Measurements from ENCODE around the gene ATP1A1.

ATP1A1 gene

DNA sequence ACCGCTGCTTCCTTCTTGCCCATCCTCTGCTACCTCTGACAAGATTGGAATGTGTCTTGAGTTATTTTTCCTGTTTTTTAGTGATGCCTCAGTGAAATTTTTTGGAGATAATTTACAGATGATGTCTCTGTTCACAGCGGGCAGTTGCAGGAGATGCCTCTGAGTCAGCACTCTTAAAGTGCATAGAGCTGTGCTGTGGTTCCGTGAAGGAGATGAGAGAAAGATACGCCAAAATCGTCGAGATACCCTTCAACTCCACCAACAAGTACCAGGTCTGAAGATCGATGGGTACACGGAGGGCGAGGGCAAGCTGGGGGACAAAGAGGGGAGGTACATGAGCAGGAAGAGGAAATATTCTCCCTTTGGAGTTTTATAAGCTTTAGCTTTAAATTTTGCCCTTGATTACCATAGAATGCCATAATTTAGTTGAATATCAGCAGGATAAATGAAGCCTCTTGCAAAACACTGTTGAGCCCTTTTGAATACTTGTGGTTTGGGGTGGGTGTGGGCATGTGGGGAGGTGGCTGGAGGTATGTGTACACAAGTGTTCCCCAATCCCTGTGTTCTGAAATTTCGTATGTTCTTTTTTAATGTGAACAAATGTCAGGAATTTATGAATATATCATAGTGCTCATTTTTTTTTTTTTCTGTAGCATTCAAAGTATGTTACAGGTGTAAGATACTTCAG, 19.8 kb downstream of the ATP1A1 start:
- Histone ChIP-seq H2BK15ac (ENCODE audit: low read depth, poor library complexity, severe bottlenecking) (no peak overlapping the region), H3K4me1 (ENCODE audit: control insufficient read depth, insufficient read depth, low read depth, low read length) (peaks cover 4% of the 10 kb centered on the region), H3K27me3 (ENCODE audit: control insufficient read depth in 1 of 2, insufficient read depth in 1 of 2, low read length in 2 of 2) (no peaks in the 10 kb centered on the region), H3K4ac (ENCODE audit: low read depth in 1 of 2, low read length in 2 of 2) (no peak overlapping the region), H2BK12ac (ENCODE audit: low read length in 2 of 2) (no peak overlapping the region), H4K8ac (ENCODE audit: low read length) (no peak overlapping the region), H3K4me2 (ENCODE audit: low read length, poor library complexity, severe bottlenecking) (no peak overlapping the region), H3K79me1 (replicated peaks; ENCODE audit: low read length, poor library complexity, severe bottlenecking) (peaks cover 12% of the 10 kb centered on the region), H3K36me3 (ENCODE audit: control insufficient read depth in 1 of 2, insufficient read depth in 2 of 2, low read depth in 1 of 2, low read length in 2 of 2) (peaks cover 33 to 99% of the 10 kb centered on the region in 2 experiments), H2AFZ (ENCODE audit: low read depth, low read length) (no peak overlapping the region), H4K91ac (ENCODE audit: low read length) (no peak overlapping the region), H3K4me3 (ENCODE audit: insufficient read depth in 1 of 2, low read depth in 1 of 2, low read length in 2 of 2) (no peak overlapping the region), H3K14ac (ENCODE audit: low read length in 2 of 2) (no peak overlapping the region), H3K18ac (ENCODE audit: low read depth in 1 of 2, low read length in 2 of 2) (no peak overlapping the region), H2BK120ac (ENCODE audit: low read depth, low read length) (no peak overlapping the region), H2AK5ac (ENCODE audit: low read length, severe bottlenecking) (no peak overlapping the region), H2BK5ac (ENCODE audit: low read depth, low read length, poor library complexity, severe bottlenecking) (no peak overlapping the region), H3K23ac (ENCODE audit: low read length in 2 of 2) (no peak overlapping the region), H3K9ac (ENCODE audit: low read length) (no peak overlapping the region), H3K9me3 (ENCODE audit: control insufficient read depth, low read length) (no peaks in the 10 kb centered on the region), H3K27ac (ENCODE audit: low read length, poor library complexity, severe bottlenecking) (peak overlapping the region; percentile 24)
- 85% methylated on average over 2 of the region's 10 CpGs for WGBS
- no peak for DNase-seq

DNA sequence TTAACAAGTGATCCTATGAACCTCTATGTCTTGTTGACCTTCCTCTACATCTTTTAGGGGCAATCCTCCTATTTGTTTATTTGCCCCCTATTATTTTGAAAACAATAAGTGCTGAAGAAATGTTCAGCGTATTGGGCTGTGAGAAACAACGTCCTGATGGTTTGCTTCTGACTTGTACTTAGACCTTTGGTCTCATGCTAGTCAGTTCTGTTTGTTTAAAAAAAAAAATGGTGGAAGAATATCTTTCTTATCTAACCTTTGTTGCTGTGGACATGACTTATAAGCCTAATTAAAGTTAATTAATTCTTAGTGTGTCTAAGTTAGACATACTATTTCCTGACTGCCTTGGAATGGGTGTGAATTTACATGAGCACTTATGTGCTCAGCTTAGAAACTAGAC, 20.7 kb downstream of the ATP1A1 start:
- H3K27me3 ChIP-seq (ENCODE audit: control insufficient read depth in 1 of 2, insufficient read depth in 1 of 2, low read length in 2 of 2): no peaks in the 10 kb centered on the region
- H3K79me1 ChIP-seq (replicated peaks; ENCODE audit: low read length, poor library complexity, severe bottlenecking): peaks cover 12% of the 10 kb centered on the region
- no peaks in the 10 kb centered on the region for H3K9me3 ChIP-seq (ENCODE audit: control insufficient read depth, low read length)
- H2BK15ac ChIP-seq (ENCODE audit: low read depth, poor library complexity, severe bottlenecking): no peak overlapping the region
- 95% methylated on average over 2 of the region's 2 CpGs for WGBS
- H3K27ac ChIP-seq (ENCODE audit: low read length, poor library complexity, severe bottlenecking): no peak overlapping the region
- no peak overlapping the region for H3K9ac ChIP-seq (ENCODE audit: low read length)
- H2AK5ac ChIP-seq (ENCODE audit: low read length, severe bottlenecking): no peak overlapping the region
- H3K18ac ChIP-seq (ENCODE audit: low read depth in 1 of 2, low read length in 2 of 2): no peak overlapping the region
- no peak overlapping the region for H3K4me3 ChIP-seq (ENCODE audit: insufficient read depth in 1 of 2, low read depth in 1 of 2, low read length in 2 of 2)
- H3K4ac ChIP-seq (ENCODE audit: low read depth in 1 of 2, low read length in 2 of 2): no peak overlapping the region
- no peak overlapping the region for H4K91ac ChIP-seq (ENCODE audit: low read length)
- no peak overlapping the region for H2BK120ac ChIP-seq (ENCODE audit: low read depth, low read length)
- H3K4me2 ChIP-seq (ENCODE audit: low read length, poor library complexity, severe bottlenecking): no peak overlapping the region
- peaks cover 42 to 99% of the 10 kb centered on the region in 2 experiments for H3K36me3 ChIP-seq (ENCODE audit: control insufficient read depth in 1 of 2, insufficient read depth in 2 of 2, low read depth in 1 of 2, low read length in 2 of 2)
- no peak overlapping the region for H4K8ac ChIP-seq (ENCODE audit: low read length)
- no peak overlapping the region for H2BK5ac ChIP-seq (ENCODE audit: low read depth, low read length, poor library complexity, severe bottlenecking)
- no peak for DNase-seq
- H3K23ac ChIP-seq (ENCODE audit: low read length in 2 of 2): no peak overlapping the region
- H2BK12ac ChIP-seq (ENCODE audit: low read length in 2 of 2): no peak overlapping the region
- H3K14ac ChIP-seq (ENCODE audit: low read length in 2 of 2): no peak overlapping the region
- H2AFZ ChIP-seq (ENCODE audit: low read depth, low read length): no peak overlapping the region
- peaks cover 4% of the 10 kb centered on the region for H3K4me1 ChIP-seq (ENCODE audit: control insufficient read depth, insufficient read depth, low read depth, low read length)

DNA sequence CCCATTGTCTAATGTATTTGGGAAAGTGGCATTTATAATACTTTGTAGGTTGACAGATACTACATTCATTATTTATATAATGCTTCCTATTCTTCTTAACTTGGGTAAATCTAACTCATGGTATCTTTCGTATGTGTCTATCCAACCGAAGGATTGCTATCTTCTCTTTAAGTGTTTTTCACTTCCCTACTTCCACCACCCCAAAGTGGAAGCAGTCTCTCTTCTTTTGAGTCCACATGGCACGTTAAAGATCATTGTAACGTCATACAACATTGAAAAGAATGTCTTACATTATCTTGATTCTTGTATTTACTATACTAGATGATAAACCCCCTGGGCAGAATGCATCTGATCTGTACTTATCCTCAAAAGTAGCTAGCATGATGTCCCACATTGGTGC, 21.2 kb downstream of the ATP1A1 start:
- Histone ChIP-seq H2BK5ac (ENCODE audit: low read depth, low read length, poor library complexity, severe bottlenecking) (no peak overlapping the region), H2AFZ (ENCODE audit: low read depth, low read length) (no peak overlapping the region), H3K18ac (ENCODE audit: low read depth in 1 of 2, low read length in 2 of 2) (no peak overlapping the region), H3K23ac (ENCODE audit: low read length in 2 of 2) (no peak overlapping the region), H4K91ac (ENCODE audit: low read length) (no peak overlapping the region), H3K14ac (ENCODE audit: low read length in 2 of 2) (no peak overlapping the region), H3K4me2 (ENCODE audit: low read length, poor library complexity, severe bottlenecking) (no peak overlapping the region), H3K79me1 (replicated peaks; ENCODE audit: low read length, poor library complexity, severe bottlenecking) (peaks cover 12% of the 10 kb centered on the region), H3K9me3 (ENCODE audit: control insufficient read depth, low read length) (no peaks in the 10 kb centered on the region), H2BK120ac (ENCODE audit: low read depth, low read length) (no peak overlapping the region), H3K4ac (ENCODE audit: low read depth in 1 of 2, low read length in 2 of 2) (no peak overlapping the region), H3K27ac (ENCODE audit: low read length, poor library complexity, severe bottlenecking) (no peak overlapping the region), H3K36me3 (ENCODE audit: control insufficient read depth in 1 of 2, insufficient read depth in 2 of 2, low read depth in 1 of 2, low read length in 2 of 2) (peaks cover 42 to 99% of the 10 kb centered on the region in 2 experiments), H3K9ac (ENCODE audit: low read length) (no peak overlapping the region), H2AK5ac (ENCODE audit: low read length, severe bottlenecking) (no peak overlapping the region), H4K8ac (ENCODE audit: low read length) (no peak overlapping the region), H3K27me3 (ENCODE audit: control insufficient read depth in 1 of 2, insufficient read depth in 1 of 2, low read length in 2 of 2) (no peaks in the 10 kb centered on the region), H2BK12ac (ENCODE audit: low read length in 2 of 2) (no peak overlapping the region), H3K4me1 (ENCODE audit: control insufficient read depth, insufficient read depth, low read depth, low read length) (peaks cover 4% of the 10 kb centered on the region), H3K4me3 (ENCODE audit: insufficient read depth in 1 of 2, low read depth in 1 of 2, low read length in 2 of 2) (no peak overlapping the region), H2BK15ac (ENCODE audit: low read depth, poor library complexity, severe bottlenecking) (no peak overlapping the region)
- 95% methylated on average over 2 of the region's 4 CpGs for WGBS
- no peak for DNase-seq

DNA sequence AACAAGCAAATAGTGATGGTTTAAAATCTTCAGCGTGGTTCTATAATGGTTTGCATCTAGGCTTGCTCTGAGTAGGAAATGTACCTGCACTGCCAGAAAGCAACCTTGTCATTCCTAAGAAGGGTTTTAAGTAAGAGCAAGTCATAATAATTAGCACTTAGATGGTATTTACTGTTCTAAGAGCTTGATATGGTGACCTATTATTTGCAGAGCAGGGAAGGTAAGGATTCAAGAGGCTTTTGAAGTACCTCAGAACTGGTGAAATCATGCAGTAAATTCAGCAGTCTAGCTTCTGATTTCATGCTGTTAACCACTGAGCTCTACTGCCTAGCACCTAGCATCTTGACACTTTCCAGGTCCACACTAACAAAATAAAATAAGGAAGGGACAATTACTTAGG, 23.7 kb downstream of the ATP1A1 start:
- Histone ChIP-seq H3K9me3 (ENCODE audit: control insufficient read depth, low read length) (no peaks in the 10 kb centered on the region), H3K18ac (ENCODE audit: low read depth in 1 of 2, low read length in 2 of 2) (no peak overlapping the region), H3K36me3 (ENCODE audit: control insufficient read depth in 1 of 2, insufficient read depth in 2 of 2, low read depth in 1 of 2, low read length in 2 of 2) (peaks cover 56 to 99% of the 10 kb centered on the region in 2 experiments), H3K9ac (ENCODE audit: low read length) (no peak overlapping the region), H2BK15ac (ENCODE audit: low read depth, poor library complexity, severe bottlenecking) (no peak overlapping the region), H3K14ac (ENCODE audit: low read length in 2 of 2) (no peak overlapping the region), H4K8ac (ENCODE audit: low read length) (no peak overlapping the region), H3K27ac (ENCODE audit: low read length, poor library complexity, severe bottlenecking) (no peak overlapping the region), H2BK12ac (ENCODE audit: low read length in 2 of 2) (no peak overlapping the region), H3K4me1 (ENCODE audit: control insufficient read depth, insufficient read depth, low read depth, low read length) (peaks cover 4% of the 10 kb centered on the region), H3K79me1 (replicated peaks; ENCODE audit: low read length, poor library complexity, severe bottlenecking) (peaks cover 13% of the 10 kb centered on the region), H2BK5ac (ENCODE audit: low read depth, low read length, poor library complexity, severe bottlenecking) (no peak overlapping the region), H4K91ac (ENCODE audit: low read length) (no peak overlapping the region), H2AFZ (ENCODE audit: low read depth, low read length) (no peak overlapping the region), H3K23ac (ENCODE audit: low read length in 2 of 2) (no peak overlapping the region), H2BK120ac (ENCODE audit: low read depth, low read length) (no peak overlapping the region), H3K27me3 (ENCODE audit: control insufficient read depth in 1 of 2, insufficient read depth in 1 of 2, low read length in 2 of 2) (no peaks in the 10 kb centered on the region), H2AK5ac (ENCODE audit: low read length, severe bottlenecking) (no peak overlapping the region), H3K4me2 (ENCODE audit: low read length, poor library complexity, severe bottlenecking) (no peak overlapping the region), H3K4me3 (ENCODE audit: insufficient read depth in 1 of 2, low read depth in 1 of 2, low read length in 2 of 2) (no peak overlapping the region), H3K4ac (ENCODE audit: low read depth in 1 of 2, low read length in 2 of 2) (no peak overlapping the region)
- 100% methylated on average over 1 of the region's 1 CpG for WGBS
- no peak for DNase-seq

Data from mesenchymal stem cell (in vitro differentiated cells and primary cell).